Gastroesophageal sphincter (tissue), 3 donors: ENCODE data around the gene CD86.

ENCODE experiments used
- CTCF ChIP-seq, 4 experiments: fragments of 200-600 bp in 2 of 4; fragments of 450-650 bp in 2 of 4; sonication (generic) in 1 of 4; IDR thresholded peaks; one replicate each; pipeline ENCODE4 v1.5.1; 2017 to 2019; ENCODE audit warnings: antibody characterized with exemption in 4 of 4, mild to moderate bottlenecking in 2 of 4, moderate library complexity in 2 of 4
- POLR2A ChIP-seq, 2 donors: fragments of 450-650 bp; IDR thresholded peaks; one replicate each; pipeline ENCODE4 v1.6.1; 2017; ENCODE audit warnings: antibody characterized with exemption in 2 of 2, mild to moderate bottlenecking in 2 of 2, moderate library complexity in 1 of 2

GRCh38 chr3:122146466-122146865 lies 91.3 kb downstream of the CD86 start:
- TF ChIP-seq POLR2A (IDR thresholded peaks at IDR 0.05) (no peak), CTCF (IDR thresholded peaks at IDR 0.05) (no peak)
